PC-3 (cell line): Measurements from ENCODE around the gene MTM1.

ENCODE experiments used
- CTCF ChIP-seq: fragments of 300-600 bp; sonication (generic); conservative IDR thresholded peaks from 2 replicates; pipeline ENCODE4 v1.5.1; 2017; ENCODE audit warnings: antibody characterized with exemption, low read depth, mild to moderate bottlenecking, low read length
- EZH2 ChIP-seq: fragments of 300-600 bp; sonication (generic); IDR thresholded peaks from one replicate; pipeline ENCODE4 v1.6.1; 2017; ENCODE audit warnings: antibody characterized with exemption, mild to moderate bottlenecking, low read length; ENCODE audit not compliant: unreplicated experiment

GRCh38 chrX:150644422-150644821, 76.0 kb downstream of the MTM1 start:
- TF ChIP-seq EZH2 (no peak), CTCF (no peak)
